H1 (cell line): ENCODE results near the gene DVL3. TPM values are rescaled to one million over a fixed set of nuclear protein-coding genes. Genes with fewer than 3 reads are reported as not detected.

Experiments used
- ASH2L ChIP-seq: fragments of 200-600, 300-600 bp; sonication (generic); IDR thresholded peaks from one replicate; pipeline ENCODE4 v1.7.1; 2017; ENCODE audit warnings: low read length
- ATF2 ChIP-seq: IDR thresholded peaks from 2 replicates; pipeline ENCODE4 v1.6.1; 2012; ENCODE audit warnings: low read length, inconsistent platforms
- BCL11A ChIP-seq, 2 experiments: IDR thresholded peaks; one replicate each; pipeline ENCODE4 v1.6.1; 2011; ENCODE audit warnings: low read depth in 2 of 2, low read length in 2 of 2, mild to moderate bottlenecking in 2 of 2
- CBX8 ChIP-seq: fragments of 300-800, 300-1000 bp; sonication (generic); IDR thresholded peaks from 2 replicates; pipeline ENCODE4 v1.7.1; 2016; ENCODE audit warnings: low read depth, low read length, borderline replicate concordance
- GTF2F1 ChIP-seq: IDR thresholded peaks from 2 replicates; pipeline ENCODE4 v1.6.1; 2012; ENCODE audit warnings: low read depth, low read length, improper control_type of control experiment, borderline replicate concordance
- JUND ChIP-seq: IDR thresholded peaks from 2 replicates; pipeline ENCODE4 v1.6.1; 2011; ENCODE audit warnings: mild to moderate bottlenecking, improper control_type of control experiment, low read length
- KDM4A ChIP-seq: IDR thresholded peaks from one replicate; pipeline ENCODE4 v1.7.1; 2012; ENCODE audit warnings: low read depth, mild to moderate bottlenecking, moderate library complexity, low read length, inconsistent platforms; ENCODE audit not compliant: severe bottlenecking
- KDM5A ChIP-seq: fragments of 200-600 bp; IDR thresholded peaks from 2 replicates; pipeline ENCODE4 v1.7.1; 2012; ENCODE audit warnings: mild to moderate bottlenecking, low read length, inconsistent platforms, mixed read lengths
- PHF8 ChIP-seq: fragments of 200-600 bp; sonication (generic); conservative IDR thresholded peaks from 2 replicates; pipeline ENCODE4 v1.7.1; 2012; ENCODE audit warnings: low read depth, mild to moderate bottlenecking, inconsistent platforms, low read length, moderate library complexity
- POLR2A ChIP-seq, 2 experiments: IDR thresholded peaks; 1 replicate in 1 of 2; 2 replicates in 1 of 2; pipeline ENCODE4 v1.6.1; 2011; ENCODE audit warnings: low read depth in 2 of 2, low read length in 2 of 2, mild to moderate bottlenecking in 2 of 2; ENCODE audit errors: control extremely low read depth in 1 of 2
- POLR2AphosphoS5 ChIP-seq: IDR thresholded peaks from 2 replicates; pipeline ENCODE4 v1.6.1; 2011; ENCODE audit warnings: low read depth, low read length
- POU5F1 ChIP-seq: IDR thresholded peaks from 2 replicates; pipeline ENCODE4 v1.6.1; 2011; ENCODE audit warnings: low read depth, mild to moderate bottlenecking, low read length, moderate library complexity
- USF2 ChIP-seq: IDR thresholded peaks from 2 replicates; pipeline ENCODE4 v1.6.1; 2011; ENCODE audit warnings: low read length, improper control_type of control experiment
- polyA plus RNA-seq, 7 experiments: library from polyadenylated mRNA; depleted of rRNA in 3 of 7; stranded (reverse) in 5 of 7; unstranded in 2 of 7; fragments of >200 nt in 5 of 7; fragments of 200-250 nt in 2 of 7; gene quantifications; 1 replicate in 5 of 7; 2 replicates in 1 of 7; 4 replicates in 1 of 7; pipeline versions ENCODE4 v1.2.1 to v1.2.3, GENCODE V29; 2011 to 2013; ENCODE audit warnings: missing spikeins in 2 of 7, mixed read lengths in 2 of 7
- total RNA-seq: library from RNA; stranded (reverse); fragmentation: NEBNext Ultra II Directional; extraction: Animal tissue kit (Norgen Biotek cat#: 25700); gene quantifications from 2 replicates; pipeline ENCODE4 v1.2.1, GENCODE V29; 2021

Gene DVL3
- total and polyA plus RNA-seq, 2 of the 8 experiments (the other 6 are each of a cell fraction or from before 2014, with no cell fraction given): 38.5 to 66.6 TPM

- TF ChIP-seq PHF8 (peak; percentile 85), JUND (no peak), ASH2L (peak; percentile 94), POLR2A (IDR thresholded peaks at IDR 0.05; ENCODE audit: control extremely low read depth in 1 of 2, low read depth in 2 of 2, low read length in 2 of 2) (peak; percentile 83 to 85), POLR2AphosphoS5 (peak; percentile 40; the same call in 1 of the 2 replicates), POU5F1 (no peak), ATF2 (no peak; the same call in 1 of the 2 replicates), BCL11A (IDR thresholded peaks at IDR 0.05; ENCODE audit: low read depth in 2 of 2, low read length in 2 of 2) (no peak), KDM4A (peak; percentile 66), KDM5A (peak; percentile 32; the same call in 1 of the 2 replicates), USF2 (no peak), GTF2F1 (no peak), CBX8 (no peak)
Measured at GRCh38 chr3:184135149-184135910, 19.8 kb upstream of the DVL3 start, which contains the start of gene EIF2B5 (continued).
